T-helper 1 cell treated with Interleukin-12 subunit alpha and Interleukin-12 subunit beta and Interleukin-4 antibody, amounts not matched to agents 30 μg/mL and 1 μg/mL, for 36 hours (primary cell): Measurements from ENCODE around the gene SEMA5B.

Experiments used
- H3K27ac Mint-ChIP-seq: one replicate; pipeline ENCODE4 v1.8.0; 2021; ENCODE audit warnings: mild to moderate bottlenecking, mixed read lengths
- H3K27me3 Mint-ChIP-seq: one replicate; pipeline ENCODE4 v1.8.0; 2021; ENCODE audit warnings: low read depth, mixed read lengths
- H3K36me3 Mint-ChIP-seq: one replicate; pipeline ENCODE4 v1.8.0; 2021; ENCODE audit warnings: low read depth, mixed read lengths
- H3K4me1 Mint-ChIP-seq: one replicate; pipeline ENCODE4 v1.8.0; 2021; ENCODE audit warnings: low read depth, mixed read lengths
- H3K4me3 Mint-ChIP-seq: one replicate; pipeline ENCODE4 v1.8.0; 2021; ENCODE audit warnings: mild to moderate bottlenecking, moderate library complexity, mixed read lengths
- H3K9me3 Mint-ChIP-seq: one replicate; pipeline ENCODE4 v1.8.0; 2021; ENCODE audit warnings: mixed read lengths

The SEMA5B gene

DNA sequence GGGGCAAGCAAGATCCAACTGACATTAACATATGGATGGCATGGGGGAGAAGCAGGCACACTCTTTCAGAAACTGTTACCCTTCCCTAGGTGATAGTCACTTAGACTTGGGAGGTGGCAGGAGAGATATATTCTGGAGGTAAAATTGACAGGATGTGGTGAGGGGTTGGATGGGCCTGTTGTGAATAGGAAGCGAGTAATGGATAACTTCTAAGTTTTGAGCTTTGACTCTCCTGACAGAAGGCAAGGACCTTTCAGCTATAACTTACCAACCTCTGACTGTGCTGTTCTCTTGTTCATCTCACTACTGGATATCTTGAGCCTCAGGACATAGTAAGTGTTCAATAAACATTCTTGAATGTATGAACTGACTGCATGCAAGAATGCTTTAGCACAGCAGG, 37.4 kb upstream of the SEMA5B start:
- no peaks in the 10 kb centered on the region for H3K9me3 Mint-ChIP-seq
- peaks cover 3% of the 10 kb centered on the region for H3K36me3 Mint-ChIP-seq
- H3K4me3 Mint-ChIP-seq = peak overlapping the region; percentile 18
- H3K27ac Mint-ChIP-seq = no peak overlapping the region
- peaks cover 31% of the 10 kb centered on the region for H3K4me1 Mint-ChIP-seq
- H3K27me3 Mint-ChIP-seq = peaks cover 18% of the 10 kb centered on the region

- Mint-ChIP-seq H3K36me3 (peaks cover 3% of the 10 kb centered on the region), H3K4me1 (peaks cover 31% of the 10 kb centered on the region), H3K27ac (peak overlapping the region; percentile 37), H3K4me3 (peak overlapping the region; percentile 12), H3K27me3 (peaks cover 18% of the 10 kb centered on the region), H3K9me3 (no peaks in the 10 kb centered on the region)
Measured at GRCh38 chr3:123064506-123064905, 36.9 kb upstream of the SEMA5B start.

- H3K4me3 Mint-ChIP-seq = no peak overlapping the region
- H3K9me3 Mint-ChIP-seq = no peaks in the 10 kb centered on the region
- peaks cover 22% of the 10 kb centered on the region for H3K4me1 Mint-ChIP-seq
- H3K27ac Mint-ChIP-seq = no peak overlapping the region
- H3K36me3 Mint-ChIP-seq = peaks cover 3% of the 10 kb centered on the region
- peaks cover 18% of the 10 kb centered on the region for H3K27me3 Mint-ChIP-seq
Measured at GRCh38 chr3:123063034-123063433, 35.5 kb upstream of the SEMA5B start.

- Mint-ChIP-seq H3K9me3 (no peaks in the 10 kb centered on the region), H3K36me3 (no peaks in the 10 kb centered on the region), H3K4me1 (peaks cover 17% of the 10 kb centered on the region), H3K27me3 (peaks cover 18% of the 10 kb centered on the region), H3K4me3 (no peak overlapping the region), H3K27ac (no peak overlapping the region)
Measured at GRCh38 chr3:123061856-123062255, 34.3 kb upstream of the SEMA5B start.

DNA sequence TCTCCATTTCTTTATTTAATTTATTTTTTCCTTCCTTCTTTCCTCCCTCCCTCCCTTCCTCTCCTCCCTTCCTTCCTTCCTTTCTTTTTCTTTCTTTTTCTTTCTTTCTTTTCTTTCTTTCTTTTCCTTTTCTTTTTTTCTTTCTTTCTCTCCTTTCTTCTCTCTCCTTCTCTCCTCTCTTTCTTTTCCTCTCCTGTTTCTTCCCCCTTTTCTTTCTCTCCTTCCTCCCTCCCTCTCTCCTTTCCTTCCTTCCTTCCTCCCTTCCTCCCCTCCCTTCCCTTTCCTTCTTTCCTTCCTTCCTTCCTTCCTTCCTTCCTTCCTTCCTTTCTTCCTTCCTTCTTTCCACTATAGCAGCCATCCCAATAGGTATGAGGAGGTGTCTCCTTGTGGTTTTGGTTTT, 32.5 kb upstream of the SEMA5B start:
- Mint-ChIP-seq H3K4me3 (no peak overlapping the region), H3K27ac (no peak overlapping the region), H3K27me3 (peaks cover 18% of the 10 kb centered on the region), H3K4me1 (peaks cover 10% of the 10 kb centered on the region), H3K36me3 (no peaks in the 10 kb centered on the region), H3K9me3 (no peaks in the 10 kb centered on the region)

DNA sequence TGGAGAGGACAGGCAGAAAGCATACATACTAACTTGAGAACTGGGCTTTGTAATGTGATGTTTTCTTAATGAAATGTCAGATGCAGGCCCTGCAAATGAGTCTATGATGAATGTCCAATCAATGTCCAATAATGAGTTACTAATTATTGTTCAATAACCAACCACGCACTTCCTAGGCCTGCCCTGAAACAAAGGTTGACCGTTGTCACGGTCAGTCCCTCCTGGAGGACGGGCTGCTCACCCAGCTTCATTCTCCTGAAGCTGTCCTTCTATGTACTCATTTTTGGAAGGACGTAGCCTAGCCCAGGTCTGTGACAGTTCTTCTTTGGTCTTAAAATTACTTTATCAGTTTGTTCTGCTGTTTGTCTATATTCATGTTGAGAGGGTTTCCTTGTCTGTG, 30.9 kb upstream of the SEMA5B start:
- Mint-ChIP-seq H3K4me3 (no peak overlapping the region), H3K27me3 (peaks cover 18% of the 10 kb centered on the region), H3K9me3 (no peaks in the 10 kb centered on the region), H3K27ac (no peak overlapping the region), H3K36me3 (no peaks in the 10 kb centered on the region), H3K4me1 (no peaks in the 10 kb centered on the region)

DNA sequence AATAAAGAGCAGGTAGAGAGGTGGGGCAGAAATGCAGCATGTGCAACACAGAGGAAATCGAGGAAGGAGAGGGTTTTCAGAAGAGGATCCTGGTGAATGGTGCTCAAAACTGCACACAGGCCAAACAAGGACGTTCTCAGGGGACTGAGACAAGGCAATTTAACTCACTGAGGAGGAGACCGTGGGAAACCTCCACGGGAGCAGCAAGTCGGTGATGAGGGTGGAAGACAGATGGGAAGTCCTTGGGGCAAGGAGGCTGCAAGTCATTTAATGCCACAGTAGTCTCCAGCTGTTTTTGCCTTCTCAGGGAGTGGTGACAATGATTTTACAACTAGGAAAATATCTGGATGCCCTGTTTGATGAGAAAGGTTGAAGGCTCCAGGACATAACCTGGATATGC, 27.8 kb upstream of the SEMA5B start:
- H3K9me3 Mint-ChIP-seq = no peaks in the 10 kb centered on the region
- H3K36me3 Mint-ChIP-seq = no peaks in the 10 kb centered on the region
- H3K4me3 Mint-ChIP-seq = no peak overlapping the region
- H3K27me3 Mint-ChIP-seq = peaks cover 16% of the 10 kb centered on the region
- H3K27ac Mint-ChIP-seq = no peak overlapping the region
- no peaks in the 10 kb centered on the region for H3K4me1 Mint-ChIP-seq

GRCh38 chr3:123054931-123055330, 27.4 kb upstream of the SEMA5B start:
- Mint-ChIP-seq H3K36me3 (no peaks in the 10 kb centered on the region), H3K27ac (no peak overlapping the region), H3K4me3 (no peak overlapping the region), H3K9me3 (no peaks in the 10 kb centered on the region), H3K27me3 (peaks cover 16% of the 10 kb centered on the region), H3K4me1 (no peaks in the 10 kb centered on the region)

DNA sequence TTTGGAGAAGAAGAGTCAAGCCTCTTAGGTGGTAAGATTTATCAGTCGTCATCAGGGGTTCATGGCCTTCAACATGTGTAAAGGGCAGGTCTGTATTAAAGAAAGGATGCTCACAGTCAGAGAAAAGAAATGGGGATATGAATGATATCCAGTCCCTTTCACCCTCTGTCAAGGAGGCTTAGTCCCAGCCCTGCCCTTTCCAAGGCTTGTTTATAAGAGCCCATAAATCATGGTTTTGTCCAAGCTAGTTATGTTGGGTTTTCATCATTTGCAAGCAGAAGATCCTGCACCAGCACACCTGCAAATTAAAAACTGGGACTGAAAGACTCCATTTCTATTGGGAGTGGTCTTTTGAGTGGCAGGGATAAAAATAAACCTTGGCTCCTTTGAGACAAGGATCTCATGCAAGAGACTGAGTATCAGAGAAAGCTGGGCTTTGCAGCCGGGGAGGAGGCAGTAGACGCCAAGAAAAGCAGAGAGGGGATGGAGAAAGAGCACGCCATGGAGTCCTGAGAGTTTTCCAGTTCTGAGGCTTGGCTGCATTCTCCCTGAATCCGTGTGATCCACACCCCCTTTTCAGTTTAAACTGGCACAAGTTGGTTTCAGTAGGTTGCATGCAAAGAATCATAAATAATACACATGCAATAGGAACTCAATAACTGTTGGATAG, 26.7 kb upstream of the SEMA5B start:
- Mint-ChIP-seq H3K4me1 (no peaks in the 10 kb centered on the region), H3K4me3 (no peak overlapping the region), H3K9me3 (no peaks in the 10 kb centered on the region), H3K36me3 (no peaks in the 10 kb centered on the region), H3K27me3 (peaks cover 16% of the 10 kb centered on the region), H3K27ac (no peak overlapping the region)

- no peaks in the 10 kb centered on the region for H3K4me1 Mint-ChIP-seq
- H3K27ac Mint-ChIP-seq = no peak overlapping the region
- no peaks in the 10 kb centered on the region for H3K9me3 Mint-ChIP-seq
- no peaks in the 10 kb centered on the region for H3K36me3 Mint-ChIP-seq
- no peak overlapping the region for H3K4me3 Mint-ChIP-seq
- peaks cover 23% of the 10 kb centered on the region for H3K27me3 Mint-ChIP-seq
Measured at GRCh38 chr3:123053107-123053506, 25.5 kb upstream of the SEMA5B start.

- Mint-ChIP-seq H3K4me3 (no peak overlapping the region), H3K27me3 (peaks cover 28% of the 10 kb centered on the region), H3K36me3 (no peaks in the 10 kb centered on the region), H3K9me3 (no peaks in the 10 kb centered on the region), H3K4me1 (no peaks in the 10 kb centered on the region), H3K27ac (no peak overlapping the region)
Measured at GRCh38 chr3:123050666-123051065, 23.1 kb upstream of the SEMA5B start.

DNA sequence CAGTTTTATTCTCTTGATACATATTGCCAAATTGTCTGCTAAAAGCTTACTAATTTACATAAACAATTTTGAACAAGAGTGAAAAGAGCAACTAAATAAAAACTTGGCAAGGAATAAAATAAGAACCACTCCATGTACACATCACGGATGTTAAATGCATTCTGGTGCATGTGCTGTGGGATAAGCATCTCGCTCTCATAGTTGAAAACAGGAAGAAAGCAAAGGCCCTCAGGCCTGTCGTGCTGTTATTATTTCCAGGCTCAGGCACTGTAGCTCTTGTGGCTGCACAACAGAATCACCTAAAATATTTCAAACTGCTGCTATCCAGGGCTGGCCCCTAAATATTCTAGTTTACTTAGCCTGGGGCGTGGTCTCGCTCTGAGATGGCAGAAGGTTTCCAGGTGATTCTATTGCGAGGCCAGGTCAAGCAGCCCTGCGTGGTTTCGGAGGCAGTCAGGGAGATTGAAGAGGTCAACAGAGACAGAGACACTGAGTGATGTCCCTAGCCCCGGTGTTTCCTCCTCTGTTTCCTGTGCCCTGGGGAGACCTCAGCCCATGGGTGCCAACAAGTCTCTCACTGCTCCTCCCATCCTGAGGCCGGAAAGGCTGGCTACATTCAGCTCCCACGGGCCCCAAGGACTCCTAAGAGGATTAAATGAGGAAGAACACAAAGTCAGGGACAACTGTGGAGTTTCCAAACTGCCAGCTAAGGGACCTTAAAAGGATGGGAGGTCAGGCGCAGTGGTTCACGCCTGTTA, 21.1 kb upstream of the SEMA5B start:
- H3K9me3 Mint-ChIP-seq = no peaks in the 10 kb centered on the region
- H3K4me3 Mint-ChIP-seq = no peak overlapping the region
- no peak overlapping the region for H3K27ac Mint-ChIP-seq
- no peaks in the 10 kb centered on the region for H3K36me3 Mint-ChIP-seq
- peaks cover 36% of the 10 kb centered on the region for H3K27me3 Mint-ChIP-seq
- no peaks in the 10 kb centered on the region for H3K4me1 Mint-ChIP-seq

DNA sequence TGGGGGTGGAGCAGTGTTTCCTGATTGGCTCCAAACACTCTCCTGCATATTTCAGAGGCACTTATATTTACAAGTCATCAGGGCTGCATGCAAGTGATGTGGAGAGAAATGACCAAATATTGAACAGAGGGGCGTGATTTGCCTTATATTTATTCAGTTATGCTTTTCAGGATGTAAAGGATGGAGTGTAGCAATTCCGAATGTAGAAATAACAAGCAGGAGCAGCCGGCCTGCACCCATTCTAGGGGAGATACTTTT, 19.4 kb upstream of the SEMA5B start:
- Mint-ChIP-seq H3K36me3 (no peaks in the 10 kb centered on the region), H3K4me1 (no peaks in the 10 kb centered on the region), H3K27me3 (peaks cover 34% of the 10 kb centered on the region), H3K9me3 (no peaks in the 10 kb centered on the region), H3K27ac (no peak overlapping the region), H3K4me3 (no peak overlapping the region)

- Mint-ChIP-seq H3K4me3 (no peak overlapping the region), H3K27ac (no peak overlapping the region), H3K9me3 (no peaks in the 10 kb centered on the region), H3K36me3 (no peaks in the 10 kb centered on the region), H3K4me1 (no peaks in the 10 kb centered on the region), H3K27me3 (peaks cover 35% of the 10 kb centered on the region)
Measured at GRCh38 chr3:123046262-123047061, 18.9 kb upstream of the SEMA5B start.
